HUES48 (cell line): Measurements from ENCODE around the gene TTC17.
"Not testable (repeated sequence)": the region's sequence is repeated elsewhere in the genome, so short reads cannot be mapped to it uniquely, and the experiment has no call there.

Experiments used
- H3K27ac ChIP-seq: one replicate; pipeline ENCODE4 v1.7.0; 2013; ENCODE audit warnings: low read depth, low read length, inconsistent platforms
- H3K27me3 ChIP-seq: 2 replicates; pipeline ENCODE4 v1.6.1; 2013; ENCODE audit warnings: mild to moderate bottlenecking, low read length; ENCODE audit not compliant: control insufficient read depth, insufficient read depth
- H3K36me3 ChIP-seq: 2 replicates; pipeline ENCODE4 v1.6.1; 2013; ENCODE audit warnings: low read length; ENCODE audit not compliant: control insufficient read depth, insufficient read depth
- H3K4me1 ChIP-seq: 2 replicates; pipeline ENCODE4 v1.6.1; 2013; ENCODE audit warnings: mild to moderate bottlenecking, low read length; ENCODE audit not compliant: control insufficient read depth, insufficient read depth
- H3K4me3 ChIP-seq: 2 replicates; pipeline ENCODE4 v1.5.1; 2013; ENCODE audit warnings: mild to moderate bottlenecking, low read depth, low read length
- H3K9ac ChIP-seq: 2 replicates; pipeline ENCODE4 v1.6.1; 2013; ENCODE audit warnings: mild to moderate bottlenecking, low read depth, low read length, moderate library complexity
- H3K9me3 ChIP-seq: 2 replicates; pipeline ENCODE4 v1.6.1; 2013; ENCODE audit warnings: low read length; ENCODE audit not compliant: control insufficient read depth, insufficient read depth

Gene TTC17, protein sequence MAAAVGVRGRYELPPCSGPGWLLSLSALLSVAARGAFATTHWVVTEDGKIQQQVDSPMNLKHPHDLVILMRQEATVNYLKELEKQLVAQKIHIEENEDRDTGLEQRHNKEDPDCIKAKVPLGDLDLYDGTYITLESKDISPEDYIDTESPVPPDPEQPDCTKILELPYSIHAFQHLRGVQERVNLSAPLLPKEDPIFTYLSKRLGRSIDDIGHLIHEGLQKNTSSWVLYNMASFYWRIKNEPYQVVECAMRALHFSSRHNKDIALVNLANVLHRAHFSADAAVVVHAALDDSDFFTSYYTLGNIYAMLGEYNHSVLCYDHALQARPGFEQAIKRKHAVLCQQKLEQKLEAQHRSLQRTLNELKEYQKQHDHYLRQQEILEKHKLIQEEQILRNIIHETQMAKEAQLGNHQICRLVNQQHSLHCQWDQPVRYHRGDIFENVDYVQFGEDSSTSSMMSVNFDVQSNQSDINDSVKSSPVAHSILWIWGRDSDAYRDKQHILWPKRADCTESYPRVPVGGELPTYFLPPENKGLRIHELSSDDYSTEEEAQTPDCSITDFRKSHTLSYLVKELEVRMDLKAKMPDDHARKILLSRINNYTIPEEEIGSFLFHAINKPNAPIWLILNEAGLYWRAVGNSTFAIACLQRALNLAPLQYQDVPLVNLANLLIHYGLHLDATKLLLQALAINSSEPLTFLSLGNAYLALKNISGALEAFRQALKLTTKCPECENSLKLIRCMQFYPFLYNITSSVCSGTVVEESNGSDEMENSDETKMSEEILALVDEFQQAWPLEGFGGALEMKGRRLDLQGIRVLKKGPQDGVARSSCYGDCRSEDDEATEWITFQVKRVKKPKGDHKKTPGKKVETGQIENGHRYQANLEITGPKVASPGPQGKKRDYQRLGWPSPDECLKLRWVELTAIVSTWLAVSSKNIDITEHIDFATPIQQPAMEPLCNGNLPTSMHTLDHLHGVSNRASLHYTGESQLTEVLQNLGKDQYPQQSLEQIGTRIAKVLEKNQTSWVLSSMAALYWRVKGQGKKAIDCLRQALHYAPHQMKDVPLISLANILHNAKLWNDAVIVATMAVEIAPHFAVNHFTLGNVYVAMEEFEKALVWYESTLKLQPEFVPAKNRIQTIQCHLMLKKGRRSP

DNA sequence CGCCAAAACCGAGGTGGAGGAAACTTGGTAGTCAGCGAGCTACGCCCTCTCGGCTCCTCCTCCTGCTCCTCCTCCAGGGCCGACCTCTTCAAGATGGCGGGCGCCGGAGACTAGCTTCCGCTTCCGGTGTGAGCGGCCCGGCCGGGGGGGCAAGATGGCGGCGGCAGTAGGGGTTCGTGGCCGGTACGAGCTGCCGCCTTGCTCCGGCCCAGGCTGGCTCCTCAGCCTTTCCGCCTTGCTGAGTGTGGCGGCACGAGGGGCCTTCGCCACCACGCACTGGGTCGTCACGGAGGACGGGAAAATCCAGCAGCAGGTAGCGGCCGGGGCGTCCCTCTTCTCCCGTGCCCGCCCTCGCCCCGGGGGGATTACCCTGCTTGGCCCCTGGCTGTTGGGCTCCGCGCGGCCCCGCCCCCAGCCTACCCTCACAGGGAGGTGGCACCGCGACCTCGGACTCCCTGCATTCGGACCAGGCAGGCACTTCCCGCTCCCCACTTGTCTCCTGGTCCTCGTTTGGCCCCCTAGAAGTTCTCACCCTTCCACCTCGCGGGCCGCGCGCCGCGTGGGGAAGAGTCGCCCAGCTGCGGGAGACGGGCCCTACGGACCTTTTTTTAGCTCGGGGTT, at the start of gene TTC17:
Gene TTC17 (plus strand): TSS at position 120 of the 621 bp plus-strand sequence. CDS start 35 bp downstream, at position 155.
- Histone ChIP-seq H3K9ac (peak within 1 kb of the TSS; percentile 97), H3K4me1 (peaks cover 20% of the 10 kb centered on the region), H3K27ac (peak within 1 kb of the TSS; percentile 95), H3K9me3 (no peaks in the 10 kb centered on the region), H3K36me3 (0 out of 2 replicates have a peak, but pooled peaks cover 4% of the 10 kb centered on the region), H3K27me3 (no peaks in the 10 kb centered on the region), H3K4me3 (peak within 1 kb of the TSS; percentile 84)

DNA sequence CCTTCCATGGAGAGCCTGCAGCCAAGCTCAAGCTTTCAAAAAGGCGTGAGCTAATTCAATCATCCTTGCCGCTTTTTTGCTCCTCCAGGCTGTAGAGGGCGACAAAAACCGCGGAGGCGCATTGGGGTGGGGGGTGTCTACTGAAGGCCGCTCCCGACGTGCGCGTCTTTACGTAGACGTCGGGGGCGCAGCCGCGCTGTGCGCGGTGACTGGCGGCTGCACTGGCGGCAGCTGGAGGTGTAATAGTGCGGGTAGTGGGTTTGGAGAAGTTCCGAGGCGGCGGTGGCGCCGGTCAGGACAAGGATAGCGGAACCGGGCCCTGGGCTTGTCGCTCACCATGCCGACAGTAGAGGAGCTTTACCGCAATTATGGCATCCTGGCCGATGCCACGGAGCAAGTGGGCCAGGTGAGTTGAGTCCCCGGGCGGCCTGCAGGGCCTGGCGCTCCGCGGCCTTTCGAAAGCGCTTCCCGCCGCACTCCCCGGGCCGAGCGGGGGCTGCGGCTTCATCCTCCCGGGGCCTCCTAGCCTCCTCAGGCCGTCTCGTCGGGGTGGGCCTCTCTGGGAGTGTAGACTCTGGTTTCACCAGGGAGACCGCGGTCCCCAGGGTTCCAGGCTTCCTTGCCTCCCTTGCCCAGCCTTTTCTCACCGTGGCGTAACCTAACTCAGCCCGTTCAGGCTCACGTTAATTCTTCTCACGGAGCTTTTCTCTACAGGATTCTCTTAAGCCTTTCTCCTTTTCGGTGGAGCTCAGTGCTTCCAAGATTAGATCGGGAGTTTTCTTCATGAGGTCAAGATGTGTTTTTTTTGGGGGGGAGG, 46.7 kb upstream of the TTC17 start, which contains the start of gene API5:
Gene API5 (plus strand): TSS at position 206 of the 817 bp plus-strand sequence. CDS start 132 bp downstream, at position 338.
- peak within 1 kb of the TSS; percentile 91 for H3K9ac ChIP-seq
- H3K36me3 ChIP-seq: peaks cover 7% of the 10 kb centered on the region; the same call in 1 of the 2 replicates
- peak within 1 kb of the TSS; percentile 97 for H3K4me3 ChIP-seq
- no peaks in the 10 kb centered on the region for H3K27me3 ChIP-seq
- H3K27ac ChIP-seq: peak within 1 kb of the TSS; percentile 89
- no peaks in the 10 kb centered on the region for H3K9me3 ChIP-seq
- peaks cover 11% of the 10 kb centered on the region; the same call in 1 of the 2 replicates for H3K4me1 ChIP-seq

DNA sequence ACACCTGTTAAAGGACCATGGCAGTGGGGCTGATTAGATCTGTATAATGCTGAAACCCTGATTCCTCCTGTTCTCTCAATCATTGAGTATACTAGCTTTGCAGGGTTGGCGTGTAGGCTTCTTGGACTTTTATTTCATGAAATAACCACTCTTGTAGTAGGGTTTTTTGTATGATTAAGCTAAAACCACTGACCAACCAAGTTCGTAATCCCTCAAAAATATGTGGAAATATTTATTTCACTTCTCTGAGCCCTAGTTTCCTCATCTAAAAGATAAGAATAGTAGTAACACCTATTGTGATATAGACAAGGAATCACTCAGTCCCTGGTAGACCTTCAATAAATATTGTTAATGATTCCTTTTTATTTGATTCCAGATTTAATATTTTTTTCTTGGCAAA, 42.8 kb upstream of the TTC17 start:
- H3K9ac ChIP-seq: no peak overlapping the region
- H3K36me3 ChIP-seq: peaks cover 37% of the 10 kb centered on the region
- H3K4me1 ChIP-seq: peaks cover 11% of the 10 kb centered on the region; the same call in 1 of the 2 replicates
- H3K4me3 ChIP-seq: no peak overlapping the region
- no peaks in the 10 kb centered on the region for H3K27me3 ChIP-seq
- H3K27ac ChIP-seq: no peak overlapping the region
- no peaks in the 10 kb centered on the region for H3K9me3 ChIP-seq

DNA sequence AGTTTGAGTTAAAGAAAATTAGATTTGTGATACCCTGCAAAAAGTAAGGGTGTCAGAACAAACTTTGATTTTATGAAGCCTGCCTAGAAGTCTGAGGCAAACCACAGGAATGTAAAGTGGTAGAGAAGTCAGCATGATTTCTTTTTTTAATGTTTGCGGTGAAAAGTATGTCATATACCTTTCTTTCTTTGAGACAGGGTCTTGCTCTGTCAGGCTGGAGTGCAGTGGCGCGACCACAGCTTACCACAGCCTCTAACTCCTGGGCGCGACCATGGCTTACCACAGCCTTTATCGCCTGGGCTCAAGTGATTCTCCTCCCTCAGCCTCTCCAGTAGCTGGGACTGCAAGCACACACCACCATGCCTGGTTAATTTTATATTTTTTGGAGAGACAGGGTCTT, 42.3 kb upstream of the TTC17 start:
- Histone ChIP-seq H3K27me3 (no peaks in the 10 kb centered on the region), H3K27ac (no peak overlapping the region), H3K36me3 (peaks cover 41% of the 10 kb centered on the region), H3K4me3 (no peak overlapping the region), H3K9me3 (no peaks in the 10 kb centered on the region), H3K9ac (no peak overlapping the region), H3K4me1 (peaks cover 10% of the 10 kb centered on the region; the same call in 1 of the 2 replicates)

DNA sequence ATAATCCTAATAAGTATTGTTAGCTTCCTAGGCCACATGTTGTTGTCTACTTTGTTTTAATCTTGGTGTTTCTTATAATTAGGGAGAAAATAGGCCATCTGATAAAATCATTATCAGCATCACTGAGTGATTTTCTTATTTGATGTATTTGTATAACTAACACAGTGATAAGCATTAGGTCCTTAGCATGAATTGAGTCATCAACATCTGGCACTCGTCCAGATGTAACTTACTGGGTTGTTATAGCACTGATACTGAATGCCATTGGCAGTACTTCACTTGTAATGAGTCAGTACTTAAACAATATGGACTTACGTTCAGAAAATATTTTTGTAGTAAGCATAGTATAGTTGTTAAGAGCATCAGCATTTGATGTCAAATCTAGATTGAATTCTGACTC, 30.7 kb upstream of the TTC17 start:
- H3K9ac ChIP-seq: no peak overlapping the region
- no peaks in the 10 kb centered on the region for H3K27me3 ChIP-seq
- no peak overlapping the region for H3K27ac ChIP-seq
- H3K9me3 ChIP-seq: no peaks in the 10 kb centered on the region
- H3K4me3 ChIP-seq: no peak overlapping the region
- peaks cover 100% of the 10 kb centered on the region for H3K36me3 ChIP-seq
- H3K4me1 ChIP-seq: no peaks in the 10 kb centered on the region

DNA sequence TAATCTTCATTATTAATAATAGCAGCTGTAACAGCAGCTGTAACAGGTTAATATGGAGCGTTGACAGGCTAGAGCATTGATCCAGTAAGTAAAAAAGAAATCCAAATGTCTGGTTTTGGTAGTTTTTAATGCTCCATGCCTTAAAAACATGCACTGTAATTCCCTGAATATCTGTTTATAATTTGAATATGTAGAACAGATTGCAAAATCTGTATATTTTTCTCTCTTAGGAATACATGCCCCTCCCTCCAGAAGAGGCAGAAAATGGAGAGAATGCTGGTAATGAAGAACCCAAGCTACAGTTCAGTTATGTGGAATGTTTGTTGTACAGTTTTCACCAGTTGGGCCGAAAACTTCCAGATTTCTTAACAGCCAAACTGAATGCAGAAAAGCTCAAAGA, 30.2 kb upstream of the TTC17 start:
- no peaks in the 10 kb centered on the region for H3K4me1 ChIP-seq
- no peaks in the 10 kb centered on the region for H3K27me3 ChIP-seq
- H3K27ac ChIP-seq: no peak overlapping the region
- no peaks in the 10 kb centered on the region for H3K9me3 ChIP-seq
- peaks cover 100% of the 10 kb centered on the region for H3K36me3 ChIP-seq
- H3K4me3 ChIP-seq: no peak overlapping the region
- H3K9ac ChIP-seq: no peak overlapping the region

DNA sequence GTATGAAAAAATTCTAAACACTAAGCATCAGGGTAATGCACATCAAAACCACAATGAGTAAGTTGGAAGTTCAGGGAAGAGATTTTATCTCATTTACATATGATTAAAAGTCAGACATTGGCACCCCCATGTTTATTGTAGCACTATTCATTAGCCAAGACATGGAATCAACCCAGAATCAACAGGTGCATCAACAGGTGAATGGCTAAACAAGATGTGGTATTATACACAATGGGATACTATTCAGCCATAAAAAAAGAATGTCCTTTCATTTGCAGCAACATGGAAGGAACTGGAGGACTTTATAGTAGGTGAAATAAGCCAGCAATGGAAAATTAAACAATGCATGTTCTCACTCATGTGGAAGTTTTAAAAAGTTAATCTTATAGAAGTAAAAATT, 17.6 kb upstream of the TTC17 start:
- Histone ChIP-seq H3K9me3 (no peaks in the 10 kb centered on the region), H3K4me3 (no peak overlapping the region), H3K4me1 (no peaks in the 10 kb centered on the region), H3K27ac (no peak overlapping the region), H3K27me3 (no peaks in the 10 kb centered on the region), H3K36me3 (peaks cover 56% of the 10 kb centered on the region), H3K9ac (no peak overlapping the region)

DNA sequence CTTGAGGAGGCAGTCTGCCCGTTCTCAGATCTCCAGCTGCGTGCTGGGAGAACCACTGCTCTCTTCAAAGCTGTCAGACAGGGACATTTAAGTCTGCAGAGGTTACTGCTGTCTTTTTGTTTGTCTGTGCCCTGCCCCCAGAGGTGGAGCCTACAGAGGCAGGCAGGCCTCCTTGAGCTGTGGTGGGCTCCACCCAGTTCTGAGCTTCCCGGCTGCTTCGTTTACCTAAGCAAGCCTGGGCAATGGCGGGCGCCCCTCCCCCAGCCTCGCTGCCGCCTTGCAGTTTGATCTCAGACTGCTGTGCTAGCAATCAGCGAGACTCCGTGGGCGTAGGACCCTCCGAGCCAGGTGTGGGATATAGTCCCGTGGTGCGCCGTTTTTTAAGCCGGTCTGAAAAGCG, 7.3 kb upstream of the TTC17 start:
- not testable (repeated sequence) for H3K9me3 ChIP-seq, H3K4me1 ChIP-seq, H3K27ac ChIP-seq, H3K36me3 ChIP-seq, H3K4me3 ChIP-seq, H3K9ac ChIP-seq, H3K27me3 ChIP-seq

DNA sequence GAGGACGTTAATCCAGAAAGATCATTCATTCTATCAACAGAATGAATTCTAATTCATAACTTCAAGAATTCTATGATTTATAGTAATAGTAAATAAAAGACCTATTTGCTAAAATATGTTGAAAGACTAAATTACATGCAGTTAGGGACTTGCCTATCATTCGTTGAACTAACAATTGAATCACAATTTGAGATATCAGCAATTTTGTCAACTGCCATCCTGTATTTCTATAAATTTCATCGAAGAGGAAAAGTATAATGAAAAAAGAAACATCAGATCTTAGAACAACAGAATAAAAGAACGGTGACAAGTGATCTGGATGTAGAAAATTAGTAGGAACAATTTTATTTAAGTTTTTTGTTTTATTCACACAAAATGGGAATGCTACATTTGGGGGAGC, 4.4 kb upstream of the TTC17 start:
- Histone ChIP-seq H3K27ac (no peak overlapping the region), H3K36me3 (no peaks in the 10 kb centered on the region), H3K4me3 (no peak overlapping the region), H3K4me1 (peaks cover 20% of the 10 kb centered on the region), H3K9me3 (no peaks in the 10 kb centered on the region; the same call in 1 of the 2 replicates), H3K27me3 (no peaks in the 10 kb centered on the region), H3K9ac (no peak overlapping the region)

DNA sequence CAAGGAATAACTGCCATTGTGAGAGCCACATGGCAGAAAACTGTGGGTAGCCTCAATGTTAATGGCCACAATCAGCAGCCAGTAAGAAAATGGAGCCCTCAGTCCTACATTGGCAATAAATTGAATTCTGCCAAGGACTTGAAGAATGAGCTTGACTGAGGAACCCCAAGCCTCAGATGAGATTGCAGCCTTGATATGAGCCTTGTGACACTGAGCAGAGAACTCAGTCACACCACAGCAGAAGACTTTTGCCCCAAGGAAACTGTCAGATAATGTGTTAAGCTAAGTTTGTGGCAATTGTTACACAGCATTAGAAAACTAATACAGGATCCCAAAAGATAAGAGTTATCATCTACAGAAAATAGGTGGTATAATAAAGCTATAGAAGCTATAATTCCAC, 2.4 kb upstream of the TTC17 start:
- no peak overlapping the region for H3K9ac ChIP-seq
- no peak overlapping the region for H3K4me3 ChIP-seq
- H3K27me3 ChIP-seq: no peaks in the 10 kb centered on the region
- H3K27ac ChIP-seq: no peak overlapping the region
- no peaks in the 10 kb centered on the region; the same call in 1 of the 2 replicates for H3K9me3 ChIP-seq
- H3K4me1 ChIP-seq: peaks cover 29% of the 10 kb centered on the region
- H3K36me3 ChIP-seq: 0 out of 2 replicates have a peak, but pooled peaks cover 2% of the 10 kb centered on the region
